GM12878 (cell line): ENCODE data around the gene RTN4RL1.

ENCODE experiments used
- CHD1 ChIP-seq: IDR thresholded peaks from 2 replicates; pipeline ENCODE4 v1.6.1; 2012; ENCODE audit warnings: low read depth, low read length, improper control_type of control experiment
- CTCF ChIP-seq, 3 experiments: IDR thresholded peaks in 2 of 3; conservative IDR thresholded peaks in 1 of 3; 2 replicates each; pipeline ENCODE4 v1.5.1; 2011; ENCODE audit warnings: low read depth in 3 of 3, low read length in 3 of 3, mild to moderate bottlenecking in 3 of 3, control low read depth in 2 of 3, moderate library complexity in 2 of 3, inconsistent platforms in 1 of 3, mixed read lengths in 1 of 3; ENCODE audit not compliant: control insufficient read depth in 2 of 3, insufficient read depth in 1 of 3; ENCODE audit errors: extremely low read depth in 1 of 3
- ELK1 ChIP-seq: IDR thresholded peaks from 2 replicates; pipeline ENCODE4 v1.6.1; 2012; ENCODE audit warnings: low read depth, low read length, improper control_type of control experiment
- JUND ChIP-seq: IDR thresholded peaks from 2 replicates; pipeline ENCODE4 v1.6.1; 2012; ENCODE audit warnings: low read depth, mild to moderate bottlenecking, low read length, improper control_type of control experiment, moderate library complexity
- PAX8 ChIP-seq: fragments of 450-650 bp; IDR thresholded peaks from 2 replicates; pipeline ENCODE4 v1.6.1; 2017; ENCODE audit warnings: mild to moderate bottlenecking, moderate library complexity
- POLR2A ChIP-seq: IDR thresholded peaks from 2 replicates; pipeline ENCODE4 v1.6.1; 2011; ENCODE audit warnings: low read depth, mild to moderate bottlenecking, low read length
- SMC3 ChIP-seq: IDR thresholded peaks from 2 replicates; pipeline ENCODE4 v1.6.1; 2011; ENCODE audit warnings: low read length, improper control_type of control experiment, borderline replicate concordance
- SPI1 ChIP-seq: IDR thresholded peaks from 2 replicates; pipeline ENCODE4 v1.6.1; 2011; ENCODE audit warnings: low read depth, mild to moderate bottlenecking, low read length, moderate library complexity, borderline replicate concordance; ENCODE audit not compliant: insufficient read depth
- SRF ChIP-seq, 2 experiments: IDR thresholded peaks; 2 replicates each; pipeline ENCODE4 v1.6.1; 2011; ENCODE audit warnings: low read depth in 2 of 2, low read length in 2 of 2, mild to moderate bottlenecking in 1 of 2, moderate library complexity in 1 of 2
- ZBED1 ChIP-seq: IDR thresholded peaks from 2 replicates; pipeline ENCODE4 v1.6.1; 2016; ENCODE audit warnings: borderline replicate concordance

- no peak for TF ChIP-seq ELK1
- peak; percentile 99 for TF ChIP-seq ZBED1
- peak; percentile 74 for TF ChIP-seq SPI1
- TF ChIP-seq PAX8, result no peak
- TF ChIP-seq POLR2A, result peak; percentile 79
- TF ChIP-seq SMC3, result peak; percentile 27
- no peak for TF ChIP-seq CHD1
- peak; percentile 92; the same call in 1 of the 2 replicates for TF ChIP-seq JUND
- TF ChIP-seq SRF (IDR thresholded peaks at IDR 0.05; ENCODE audit: low read depth in 2 of 2, low read length in 2 of 2), result peak in 1 of 2 experiments; percentile 75; a peak in 2 of 4 replicates
- TF ChIP-seq CTCF (IDR thresholded peaks at IDR 0.05 in 2 of 3, conservative IDR thresholded peaks at IDR 0.05 in 1 of 3; ENCODE audit: control insufficient read depth in 2 of 3, extremely low read depth in 1 of 3, insufficient read depth in 1 of 3, low read depth in 3 of 3, low read length in 3 of 3), result peak in 2 of 3 experiments; percentile 7 to 22; a peak in 1 of 6 replicates
Measured at GRCh38 chr17:2070241-2071023, 45.3 kb upstream of the RTN4RL1 start.
